Measurements from ENCODE around the gene FAM32A. TPM values are rescaled to one million over a fixed set of nuclear protein-coding genes. Genes with fewer than 3 reads are reported as not detected.

The FAM32A gene
- polyA plus RNA-seq, 1 of the 3 experiments (the other 2 are of a cell fraction): 156 TPM

DNA sequence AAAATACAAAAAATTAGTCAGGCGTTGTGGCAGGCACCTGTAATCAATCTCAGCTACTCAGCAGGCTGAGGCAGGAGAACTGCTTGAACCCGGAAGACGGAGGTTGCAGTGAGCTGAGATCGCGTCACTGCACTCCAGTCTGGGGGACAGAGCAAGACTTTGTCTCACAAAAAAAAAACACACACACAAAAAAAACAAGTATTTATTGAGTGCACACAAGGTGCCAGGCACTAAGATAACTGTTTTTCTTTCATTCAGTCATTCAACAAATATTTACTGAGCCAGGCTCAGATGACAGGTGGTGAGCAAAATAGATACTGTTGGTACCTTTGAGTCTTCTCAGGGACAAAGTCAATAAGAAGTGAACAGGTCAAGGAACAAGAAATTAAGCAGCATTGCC, 18.2 kb upstream of the FAM32A start:
- H3K27ac ChIP-seq (ENCODE audit: low read depth in 2 of 2, low read length in 1 of 2): no peak overlapping the region
- H3K4me3 ChIP-seq (ENCODE audit: low read depth in 2 of 2, low read length in 1 of 2): no peak overlapping the region
- no peak overlapping the region for H3K9ac ChIP-seq
- POLR2A ChIA-PET: no interaction called here
- no peak for DNase-seq
- no peaks in the 10 kb centered on the region for H3K9me3 ChIP-seq
- TF ChIP-seq SMC3 (IDR thresholded peaks at IDR 0.05; ENCODE audit: low read depth, low read length) (no peak), CHD2 (IDR thresholded peaks at IDR 0.05; ENCODE audit: low read length, partially characterized antibody) (no peak), SIN3A (IDR thresholded peaks at IDR 0.05; ENCODE audit: borderline replicate concordance, low read depth, low read length) (no peak), RAD21 (IDR thresholded peaks at IDR 0.05; ENCODE audit: low read length) (no peak), RFX5 (IDR thresholded peaks at IDR 0.05; ENCODE audit: low read length) (no peak), TAF1 (IDR thresholded peaks at IDR 0.05; ENCODE audit: borderline replicate concordance, low read depth, low read length) (no peak), NFIC (IDR thresholded peaks at IDR 0.05; ENCODE audit: borderline replicate concordance) (no peak), FOXM1 (IDR thresholded peaks at IDR 0.05; ENCODE audit: low read depth) (no peak), TEAD4 (IDR thresholded peaks at IDR 0.05; ENCODE audit: borderline replicate concordance, insufficient read depth) (no peak), YY1 (IDR thresholded peaks at IDR 0.05; ENCODE audit: low read depth) (no peak), FOXJ3 (CRISPR knock-in tag; IDR thresholded peaks at IDR 0.05) (no peak)
- TF ChIP-seq, protein P1, sequence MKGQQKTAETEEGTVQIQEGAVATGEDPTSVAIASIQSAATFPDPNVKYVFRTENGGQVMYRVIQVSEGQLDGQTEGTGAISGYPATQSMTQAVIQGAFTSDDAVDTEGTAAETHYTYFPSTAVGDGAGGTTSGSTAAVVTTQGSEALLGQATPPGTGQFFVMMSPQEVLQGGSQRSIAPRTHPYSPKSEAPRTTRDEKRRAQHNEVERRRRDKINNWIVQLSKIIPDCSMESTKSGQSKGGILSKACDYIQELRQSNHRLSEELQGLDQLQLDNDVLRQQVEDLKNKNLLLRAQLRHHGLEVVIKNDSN (IDR thresholded peaks at IDR 0.05; ENCODE audit: borderline replicate concordance, low read depth): no peak
- TF ChIP-seq, protein P2, sequence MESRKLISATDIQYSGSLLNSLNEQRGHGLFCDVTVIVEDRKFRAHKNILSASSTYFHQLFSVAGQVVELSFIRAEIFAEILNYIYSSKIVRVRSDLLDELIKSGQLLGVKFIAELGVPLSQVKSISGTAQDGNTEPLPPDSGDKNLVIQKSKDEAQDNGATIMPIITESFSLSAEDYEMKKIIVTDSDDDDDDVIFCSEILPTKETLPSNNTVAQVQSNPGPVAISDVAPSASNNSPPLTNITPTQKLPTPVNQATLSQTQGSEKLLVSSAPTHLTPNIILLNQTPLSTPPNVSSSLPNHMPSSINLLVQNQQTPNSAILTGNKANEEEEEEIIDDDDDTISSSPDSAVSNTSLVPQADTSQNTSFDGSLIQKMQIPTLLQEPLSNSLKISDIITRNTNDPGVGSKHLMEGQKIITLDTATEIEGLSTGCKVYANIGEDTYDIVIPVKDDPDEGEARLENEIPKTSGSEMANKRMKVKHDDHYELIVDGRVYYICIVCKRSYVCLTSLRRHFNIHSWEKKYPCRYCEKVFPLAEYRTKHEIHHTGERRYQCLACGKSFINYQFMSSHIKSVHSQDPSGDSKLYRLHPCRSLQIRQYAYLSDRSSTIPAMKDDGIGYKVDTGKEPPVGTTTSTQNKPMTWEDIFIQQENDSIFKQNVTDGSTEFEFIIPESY (IDR thresholded peaks at IDR 0.05; ENCODE audit: borderline replicate concordance, low read depth): no peak
- TF ChIP-seq, protein P3, sequence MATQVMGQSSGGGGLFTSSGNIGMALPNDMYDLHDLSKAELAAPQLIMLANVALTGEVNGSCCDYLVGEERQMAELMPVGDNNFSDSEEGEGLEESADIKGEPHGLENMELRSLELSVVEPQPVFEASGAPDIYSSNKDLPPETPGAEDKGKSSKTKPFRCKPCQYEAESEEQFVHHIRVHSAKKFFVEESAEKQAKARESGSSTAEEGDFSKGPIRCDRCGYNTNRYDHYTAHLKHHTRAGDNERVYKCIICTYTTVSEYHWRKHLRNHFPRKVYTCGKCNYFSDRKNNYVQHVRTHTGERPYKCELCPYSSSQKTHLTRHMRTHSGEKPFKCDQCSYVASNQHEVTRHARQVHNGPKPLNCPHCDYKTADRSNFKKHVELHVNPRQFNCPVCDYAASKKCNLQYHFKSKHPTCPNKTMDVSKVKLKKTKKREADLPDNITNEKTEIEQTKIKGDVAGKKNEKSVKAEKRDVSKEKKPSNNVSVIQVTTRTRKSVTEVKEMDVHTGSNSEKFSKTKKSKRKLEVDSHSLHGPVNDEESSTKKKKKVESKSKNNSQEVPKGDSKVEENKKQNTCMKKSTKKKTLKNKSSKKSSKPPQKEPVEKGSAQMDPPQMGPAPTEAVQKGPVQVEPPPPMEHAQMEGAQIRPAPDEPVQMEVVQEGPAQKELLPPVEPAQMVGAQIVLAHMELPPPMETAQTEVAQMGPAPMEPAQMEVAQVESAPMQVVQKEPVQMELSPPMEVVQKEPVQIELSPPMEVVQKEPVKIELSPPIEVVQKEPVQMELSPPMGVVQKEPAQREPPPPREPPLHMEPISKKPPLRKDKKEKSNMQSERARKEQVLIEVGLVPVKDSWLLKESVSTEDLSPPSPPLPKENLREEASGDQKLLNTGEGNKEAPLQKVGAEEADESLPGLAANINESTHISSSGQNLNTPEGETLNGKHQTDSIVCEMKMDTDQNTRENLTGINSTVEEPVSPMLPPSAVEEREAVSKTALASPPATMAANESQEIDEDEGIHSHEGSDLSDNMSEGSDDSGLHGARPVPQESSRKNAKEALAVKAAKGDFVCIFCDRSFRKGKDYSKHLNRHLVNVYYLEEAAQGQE (IDR thresholded peaks at IDR 0.05; ENCODE audit: low read depth, low read length): no peak
- TF ChIP-seq, protein P4, sequence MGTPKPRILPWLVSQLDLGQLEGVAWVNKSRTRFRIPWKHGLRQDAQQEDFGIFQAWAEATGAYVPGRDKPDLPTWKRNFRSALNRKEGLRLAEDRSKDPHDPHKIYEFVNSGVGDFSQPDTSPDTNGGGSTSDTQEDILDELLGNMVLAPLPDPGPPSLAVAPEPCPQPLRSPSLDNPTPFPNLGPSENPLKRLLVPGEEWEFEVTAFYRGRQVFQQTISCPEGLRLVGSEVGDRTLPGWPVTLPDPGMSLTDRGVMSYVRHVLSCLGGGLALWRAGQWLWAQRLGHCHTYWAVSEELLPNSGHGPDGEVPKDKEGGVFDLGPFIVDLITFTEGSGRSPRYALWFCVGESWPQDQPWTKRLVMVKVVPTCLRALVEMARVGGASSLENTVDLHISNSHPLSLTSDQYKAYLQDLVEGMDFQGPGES (IDR thresholded peaks at IDR 0.05; ENCODE audit: low read depth, low read length): no peak
- no peak overlapping the region for H3K4me2 ChIP-seq
- no peaks in the 10 kb centered on the region for H3K9me2 ChIP-seq
- H4K20me1 ChIP-seq (ENCODE audit: insufficient read depth): no peaks in the 10 kb centered on the region
- no peaks in the 10 kb centered on the region for H3K36me3 ChIP-seq (replicated peaks in 1 of 2; ENCODE audit: control insufficient read depth in 1 of 2, insufficient read depth in 2 of 2, low read length in 1 of 2)
- CTCF ChIA-PET: no interaction called here
- no peaks in the 10 kb centered on the region for H3K27me3 ChIP-seq (ENCODE audit: insufficient read depth)
- H3F3A ChIP-seq (replicated peaks; ENCODE audit: insufficient read depth): peaks cover 4% of the 10 kb centered on the region
- H3K79me2 ChIP-seq (ENCODE audit: insufficient read depth): no peaks in the 10 kb centered on the region
- no peak overlapping the region for H2AFZ ChIP-seq (ENCODE audit: low read depth)
- 79% methylated on average over 5 of the region's 5 CpGs for WGBS (ENCODE audit: low lambda C conversion rate)
- H3K4me1 ChIP-seq (ENCODE audit: control insufficient read depth in 1 of 2, insufficient read depth in 2 of 2, low read depth in 1 of 2, low read length in 1 of 2): no peaks in the 10 kb centered on the region

Data from SK-N-SH (cell line).